HG02970 (cell line): ENCODE data around the gene ADSL.
"Not testable (repeated sequence)": the region's sequence is repeated elsewhere in the genome, so short reads cannot be mapped to it uniquely, and the experiment has no call there.

ENCODE experiments used
- ATAC-seq: cut with Tn5 transposase; IDR thresholded peaks from one replicate; pipeline ENCODE4 v1.9.1; 2021; ENCODE audit warnings: mild to moderate bottlenecking, moderate library complexity, moderate number of reproducible peaks; ENCODE audit not compliant: unreplicated experiment, low FRiP score

The ADSL gene

GRCh38 chr22:40366068-40366467 is 19.8 kb downstream of the ADSL start:
- ATAC-seq = no peak

- no peak for ATAC-seq
Measured at GRCh38 chr22:40367342-40367741, 21.0 kb downstream of the ADSL start.

DNA sequence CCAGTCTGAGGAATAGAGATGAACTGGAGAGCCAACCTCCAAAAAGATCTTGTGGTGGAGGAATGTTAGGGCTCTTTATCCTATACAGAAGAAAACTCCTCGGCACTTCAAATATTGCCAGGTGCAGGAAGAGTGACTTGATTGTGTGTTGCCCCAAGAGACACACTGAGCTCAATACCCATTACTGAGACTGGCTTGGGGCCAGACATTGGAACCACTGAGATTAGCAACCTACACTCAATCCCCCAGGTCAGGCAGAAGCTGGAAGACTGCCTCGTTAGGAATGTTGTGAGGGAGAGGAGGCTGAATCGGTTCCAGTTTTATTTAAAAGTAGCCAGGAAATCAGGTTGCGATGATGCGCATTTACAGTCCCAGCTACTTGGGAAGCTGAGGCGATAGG is 21.7 kb downstream of the ADSL start:
- no peak for ATAC-seq

- ATAC-seq = no peak
Measured at GRCh38 chr22:40368836-40369235, 22.5 kb downstream of the ADSL start.

DNA sequence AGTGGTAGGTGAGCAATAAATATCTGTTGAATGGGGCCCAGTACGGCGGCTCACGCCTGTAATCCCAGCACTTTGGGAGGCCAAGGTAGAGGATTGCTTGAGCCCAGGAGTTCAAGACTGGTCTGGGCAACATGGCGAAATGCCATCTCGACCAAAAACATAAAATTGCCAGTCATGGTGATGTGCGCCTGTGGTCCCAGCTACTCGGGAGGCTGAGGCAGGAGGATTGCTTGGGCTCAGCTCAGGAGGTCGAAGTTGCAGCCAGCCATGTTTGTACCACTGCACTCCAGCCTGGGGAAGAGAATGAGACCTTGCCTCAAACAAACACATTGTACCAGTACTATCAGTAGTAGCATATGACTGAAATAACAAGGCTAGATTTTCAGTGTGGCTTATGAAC is 28.3 kb downstream of the ADSL start:
- ATAC-seq = no peak

DNA sequence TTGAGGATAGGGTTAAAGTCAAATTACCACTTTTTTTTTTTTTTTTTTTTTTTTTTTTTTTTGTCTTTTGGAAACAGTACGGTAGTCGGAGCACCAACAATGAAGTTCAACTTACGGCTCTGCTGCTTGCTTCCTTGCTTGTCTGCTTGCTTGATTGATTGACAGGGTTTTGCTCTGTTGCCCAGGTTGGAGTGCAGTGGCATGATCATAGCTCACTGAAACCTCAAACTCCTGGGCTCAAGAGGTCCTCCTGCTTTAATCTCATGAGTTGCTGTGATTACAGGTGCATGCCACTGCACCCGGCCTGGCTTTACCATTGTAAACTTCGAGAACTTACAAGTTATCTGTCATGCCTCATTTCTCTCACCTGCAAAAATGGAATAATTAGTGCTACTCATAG is 29.8 kb downstream of the ADSL start:
- ATAC-seq = no peak

DNA sequence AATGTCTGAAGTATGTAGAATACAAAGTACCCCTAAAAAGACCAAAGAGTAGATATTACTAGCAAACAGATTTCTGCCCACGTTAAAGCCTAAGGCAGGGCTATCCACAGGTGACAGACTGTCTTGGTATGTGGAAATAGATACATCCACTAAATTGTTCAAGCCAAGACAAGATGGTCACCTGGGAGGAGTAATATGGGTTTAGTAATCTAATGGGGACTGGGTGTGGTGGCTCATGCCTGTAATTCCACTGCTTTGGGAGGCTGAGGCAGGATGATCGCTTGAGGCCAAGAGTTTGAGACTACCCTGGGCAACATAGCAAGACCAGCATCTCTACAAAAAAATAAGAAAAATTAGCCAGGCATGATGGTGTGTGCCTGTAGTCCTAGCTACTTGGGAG is 31.6 kb downstream of the ADSL start:
- ATAC-seq = no peak

GRCh38 chr22:40378448-40378847 is 32.1 kb downstream of the ADSL start:
- not testable (repeated sequence) for ATAC-seq

GRCh38 chr22:40381461-40381860 is 35.2 kb downstream of the ADSL start:
- ATAC-seq = no peak

- ATAC-seq = no peak
Measured at GRCh38 chr22:40383905-40384304, 37.6 kb downstream of the ADSL start.

- ATAC-seq = no peak
Measured at GRCh38 chr22:40385036-40385782, 38.9 kb downstream of the ADSL start.

GRCh38 chr22:40387746-40388145 is 41.4 kb downstream of the ADSL start:
- ATAC-seq = no peak

DNA sequence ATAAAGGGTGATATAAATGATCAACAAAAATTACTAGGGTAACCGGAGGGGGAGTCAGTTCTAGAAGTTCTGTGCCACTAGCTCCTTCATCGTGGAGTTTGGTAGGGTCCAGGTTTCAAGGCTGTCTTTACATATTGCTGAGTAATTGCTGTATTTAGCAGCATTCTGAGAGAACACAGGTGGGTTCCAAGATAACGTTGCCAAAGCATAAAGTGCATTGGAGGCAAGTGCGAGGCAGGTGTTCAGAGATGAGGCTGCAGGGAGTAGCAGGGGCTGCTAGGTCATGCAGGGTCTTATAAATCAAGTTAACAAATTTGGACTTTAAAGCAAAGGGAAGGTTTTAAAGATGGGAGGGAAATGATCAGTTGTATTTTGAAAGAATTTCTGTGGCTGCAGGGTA is 41.9 kb downstream of the ADSL start:
- no peak for ATAC-seq

DNA sequence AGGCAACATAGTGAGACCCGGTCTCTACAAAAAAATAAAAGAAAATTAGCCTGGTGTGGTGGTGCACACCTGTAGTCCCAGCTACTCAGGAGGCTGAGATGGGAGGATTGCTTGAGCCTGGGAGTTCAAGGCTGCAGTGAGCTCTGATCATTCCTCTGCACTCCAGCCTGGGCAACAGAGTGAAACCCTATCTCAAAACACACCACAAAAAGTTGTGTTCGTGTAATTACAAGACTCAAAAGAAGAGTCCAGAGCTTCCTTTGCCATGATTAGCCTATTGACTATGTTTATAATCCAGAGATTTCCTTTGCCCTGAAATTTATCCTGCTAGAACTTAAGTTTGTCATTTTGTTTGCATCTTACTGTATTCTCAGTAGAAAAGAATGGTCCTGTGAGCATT is 45.1 kb downstream of the ADSL start:
- no peak for ATAC-seq

- no peak for ATAC-seq
Measured at GRCh38 chr22:40392618-40393017, 46.3 kb downstream of the ADSL start.

DNA sequence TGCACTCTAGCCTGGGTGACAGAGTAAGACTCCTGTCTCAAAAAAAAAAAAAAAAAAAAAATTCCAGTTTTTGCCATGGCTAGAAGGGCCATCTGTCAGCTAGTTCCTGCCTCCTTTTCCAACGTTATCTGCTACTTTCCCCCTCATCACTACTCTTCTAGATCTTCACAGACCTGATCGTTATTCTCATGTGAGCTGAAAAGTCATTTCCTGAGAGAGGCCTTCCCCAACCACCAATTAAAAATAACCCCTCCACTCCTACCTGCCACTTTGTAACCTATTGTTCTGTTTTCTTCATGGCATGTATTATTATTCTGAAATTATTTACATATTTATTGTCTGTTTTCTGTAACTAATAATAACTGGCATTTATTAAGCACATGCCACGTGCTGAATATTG is 48.3 kb downstream of the ADSL start:
- no peak for ATAC-seq

- no peak for ATAC-seq
Measured at GRCh38 chr22:40395607-40396006, 49.3 kb downstream of the ADSL start.

- no peak for ATAC-seq
Measured at GRCh38 chr22:40396882-40397281, 50.6 kb downstream of the ADSL start.

DNA sequence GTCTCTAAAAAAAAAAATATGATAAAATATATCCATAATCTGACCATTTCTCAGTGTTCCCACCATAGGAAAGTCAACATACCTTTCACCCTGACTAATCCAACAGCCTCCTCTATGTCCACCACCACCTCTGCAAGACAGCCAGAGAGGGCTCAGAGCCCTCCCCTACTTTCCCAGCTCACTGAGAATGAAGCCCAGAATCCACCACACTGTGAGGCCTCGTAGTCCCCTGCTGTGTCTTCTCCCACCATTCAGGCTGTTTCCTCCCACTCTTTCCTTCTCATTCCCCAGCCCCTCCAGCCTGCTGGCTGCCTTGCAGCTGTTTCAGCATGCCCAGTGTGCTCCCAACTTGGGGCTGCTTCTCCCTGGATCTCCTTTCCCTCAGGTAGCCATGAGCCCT is 51.1 kb downstream of the ADSL start:
- no peak for ATAC-seq

DNA sequence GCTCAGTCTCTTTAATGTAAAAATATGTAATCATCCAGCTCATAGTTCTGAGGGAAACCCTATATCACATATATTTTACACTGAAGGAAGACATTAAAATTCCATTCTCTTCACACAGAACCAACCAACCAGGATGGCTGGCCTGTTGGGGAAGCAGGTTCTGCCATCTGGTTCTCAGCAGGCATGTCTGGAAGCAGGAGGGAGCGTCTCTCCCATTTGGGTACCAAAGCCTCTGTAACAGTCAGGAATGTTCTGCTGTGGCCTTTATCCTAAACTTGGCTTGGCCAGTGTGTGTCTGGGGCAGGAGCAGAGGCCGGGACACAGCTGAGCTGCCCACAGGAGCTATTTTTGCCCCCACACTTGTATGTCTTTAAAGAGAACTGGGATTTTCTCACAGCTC is 53.3 kb downstream of the ADSL start:
- no peak for ATAC-seq

DNA sequence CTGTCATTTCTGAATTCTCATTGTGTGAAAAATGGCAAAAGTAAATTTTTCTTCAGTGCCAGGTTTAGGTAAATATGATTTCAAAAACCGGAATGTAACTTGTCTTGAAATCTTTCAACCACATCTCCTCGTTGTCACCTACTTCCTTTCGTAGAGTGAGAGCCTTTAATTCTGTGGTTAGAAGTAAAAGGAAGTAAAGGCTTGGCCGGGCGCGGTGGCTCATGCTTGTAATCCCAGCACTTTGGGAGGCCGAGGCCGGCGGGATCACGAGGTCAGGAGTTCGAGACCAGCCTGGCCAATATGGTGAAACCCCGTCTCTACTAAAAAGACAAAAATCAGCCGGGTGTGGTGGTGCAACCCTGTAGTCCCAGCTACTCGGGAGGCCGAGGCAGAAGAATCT is 53.9 kb downstream of the ADSL start:
- ATAC-seq = no peak

GRCh38 chr22:40401532-40401931 is 55.2 kb downstream of the ADSL start:
- ATAC-seq = no peak

- no peak for ATAC-seq
Measured at GRCh38 chr22:40401981-40402406, 55.7 kb downstream of the ADSL start.
